Measurements from ENCODE around the gene KMT2C.

DNA sequence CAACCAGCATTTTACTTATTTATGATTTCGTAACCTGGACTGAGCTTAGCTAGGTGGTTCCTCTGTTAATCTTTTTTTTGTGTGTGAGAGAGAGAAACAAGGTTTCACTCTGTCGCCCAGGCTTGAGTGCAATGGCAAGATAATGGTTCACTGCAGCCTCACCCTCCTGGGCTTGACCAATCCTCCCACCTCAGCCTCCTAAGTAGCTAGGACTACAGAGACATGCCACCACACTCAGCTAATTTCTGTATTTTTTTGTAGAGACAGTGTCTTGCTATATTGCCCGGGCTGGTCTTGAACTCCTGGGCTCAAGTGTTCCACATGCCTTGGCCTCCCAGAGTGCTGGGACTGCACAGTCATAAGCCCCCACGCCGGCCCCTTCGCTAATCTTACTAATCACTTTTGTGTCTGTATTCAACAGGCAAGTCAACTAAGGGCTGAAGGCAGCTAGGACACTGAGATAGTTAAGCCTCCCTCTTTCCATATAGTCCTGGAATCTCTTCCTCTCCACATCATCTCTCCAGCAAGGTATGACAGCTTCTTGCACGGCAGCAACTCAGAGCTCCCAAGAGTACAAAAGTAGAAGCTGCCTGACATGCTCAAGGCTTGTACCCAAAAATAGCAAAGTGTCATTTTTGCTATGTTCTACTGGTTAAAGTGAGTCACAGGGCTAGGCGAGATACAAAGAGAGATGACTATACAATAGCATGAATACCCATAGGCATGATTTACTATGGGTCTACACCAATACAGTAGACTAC, 11.3 kb downstream of the KMT2C start:
- TF ChIP-seq, protein P1, sequence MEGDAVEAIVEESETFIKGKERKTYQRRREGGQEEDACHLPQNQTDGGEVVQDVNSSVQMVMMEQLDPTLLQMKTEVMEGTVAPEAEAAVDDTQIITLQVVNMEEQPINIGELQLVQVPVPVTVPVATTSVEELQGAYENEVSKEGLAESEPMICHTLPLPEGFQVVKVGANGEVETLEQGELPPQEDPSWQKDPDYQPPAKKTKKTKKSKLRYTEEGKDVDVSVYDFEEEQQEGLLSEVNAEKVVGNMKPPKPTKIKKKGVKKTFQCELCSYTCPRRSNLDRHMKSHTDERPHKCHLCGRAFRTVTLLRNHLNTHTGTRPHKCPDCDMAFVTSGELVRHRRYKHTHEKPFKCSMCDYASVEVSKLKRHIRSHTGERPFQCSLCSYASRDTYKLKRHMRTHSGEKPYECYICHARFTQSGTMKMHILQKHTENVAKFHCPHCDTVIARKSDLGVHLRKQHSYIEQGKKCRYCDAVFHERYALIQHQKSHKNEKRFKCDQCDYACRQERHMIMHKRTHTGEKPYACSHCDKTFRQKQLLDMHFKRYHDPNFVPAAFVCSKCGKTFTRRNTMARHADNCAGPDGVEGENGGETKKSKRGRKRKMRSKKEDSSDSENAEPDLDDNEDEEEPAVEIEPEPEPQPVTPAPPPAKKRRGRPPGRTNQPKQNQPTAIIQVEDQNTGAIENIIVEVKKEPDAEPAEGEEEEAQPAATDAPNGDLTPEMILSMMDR (IDR thresholded peaks at IDR 0.05 in 4 of 5, conservative IDR thresholded peaks at IDR 0.05 in 1 of 5), result no peak
- TF ChIP-seq POLR2A (IDR thresholded peaks at IDR 0.05), result no peak

Data from gastrocnemius medialis (tissue), 4 donors.